ENCODE data around the gene RASL12.
"Not testable (repeated sequence)": the region's sequence is repeated elsewhere in the genome, so short reads cannot be mapped to it uniquely, and the experiment has no call there.

The RASL12 gene

GRCh38 chr15:65026756-65027155 lies 41.0 kb downstream of the RASL12 start:
- no peak for DNase-seq

GRCh38 chr15:65021488-65021887 lies 46.3 kb downstream of the RASL12 start:
- DNase-seq = no peak

- DNase-seq = no peak
Measured at GRCh38 chr15:65020419-65020818, 47.4 kb downstream of the RASL12 start.

- not testable (repeated sequence) for DNase-seq
Measured at GRCh38 chr15:65011198-65011597, 56.6 kb downstream of the RASL12 start.

GRCh38 chr15:65008983-65009382 lies 58.8 kb downstream of the RASL12 start:
- DNase-seq = no peak

GRCh38 chr15:65006876-65007275 lies 60.9 kb downstream of the RASL12 start:
- no peak for DNase-seq

GRCh38 chr15:65004993-65005392 lies 62.8 kb downstream of the RASL12 start:
- no peak for DNase-seq
